GM23248 (cell line): ENCODE data around the gene C4B.

Experiments used
- EZH2 ChIP-seq: fragments of 200-600 bp; sonication (generic); IDR thresholded peaks from 2 replicates; pipeline ENCODE4 v1.6.1; 2018; ENCODE audit warnings: antibody characterized with exemption, mild to moderate bottlenecking; ENCODE audit not compliant: insufficient read depth, poor library complexity, severe bottlenecking
- EZH2phosphoT487 ChIP-seq: fragments of 200-600 bp; sonication (generic); IDR thresholded peaks from 2 replicates; pipeline ENCODE4 v1.6.1; 2018; ENCODE audit warnings: antibody characterized with exemption, moderate library complexity, mild to moderate bottlenecking, low read depth; ENCODE audit not compliant: insufficient read depth

DNA sequence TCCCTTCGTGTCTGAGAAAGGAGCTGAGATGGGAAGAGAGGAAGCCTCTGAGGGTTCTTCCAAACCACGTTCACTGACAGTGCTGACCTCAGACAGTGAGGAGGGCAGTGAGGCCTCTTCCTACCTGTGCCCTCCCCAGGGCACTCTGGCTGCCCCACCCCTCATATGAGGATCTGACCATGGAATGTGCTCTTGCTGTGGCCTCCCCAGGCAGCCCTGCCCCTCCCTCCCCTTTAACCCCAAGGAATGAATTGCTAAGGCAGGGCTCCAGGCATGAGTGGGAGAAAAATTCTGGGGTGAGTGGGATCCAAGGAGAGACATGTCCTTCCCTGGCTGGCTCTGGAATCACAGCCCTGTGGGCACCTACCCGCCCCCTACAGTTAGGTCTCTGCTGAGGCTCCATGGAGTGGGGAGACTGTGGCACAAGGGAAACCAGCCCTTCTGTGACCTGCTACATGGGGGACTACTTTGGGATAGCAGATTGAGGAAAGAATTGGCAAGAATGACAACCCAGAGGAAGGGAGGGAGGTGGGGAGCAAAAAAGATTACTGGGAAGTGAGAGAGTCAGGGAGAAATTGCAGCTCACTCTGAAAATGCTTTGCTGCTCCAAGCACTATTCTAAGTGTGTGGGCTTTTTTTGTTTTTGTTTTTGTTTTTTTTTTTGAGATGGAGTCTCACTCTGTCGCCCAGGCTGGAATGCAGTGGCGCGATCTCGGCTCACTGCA is 65.1 kb downstream of the C4B start:
- TF ChIP-seq EZH2 (no peak), EZH2phosphoT487 (no peak)
